LNCaP clone FGC (cell line): Measurements from ENCODE around the gene WEE2.

Source experiments
- DNase-seq: peaks from one replicate; pipeline ENCODE4 v3.0.0-alpha.2; 2011; ENCODE audit warnings: low read depth
- H3K4me3 ChIP-seq: 2 replicates; pipeline ENCODE4 v1.5.1; 2011; ENCODE audit warnings: mild to moderate bottlenecking, low read depth, low read length, control low read depth
- CTCF ChIP-seq: IDR thresholded peaks from 2 replicates; pipeline ENCODE4 v1.5.1; 2012; ENCODE audit warnings: mild to moderate bottlenecking; ENCODE audit not compliant: control insufficient read depth, insufficient read depth; ENCODE audit errors: extremely low read depth

The WEE2 gene

GRCh38 chr7:141699860-141700259, 8.3 kb upstream of the WEE2 start:
- TF ChIP-seq CTCF: no peak
- DNase-seq: no peak
- H3K4me3 ChIP-seq: no peak overlapping the region

- H3K4me3 ChIP-seq: no peak overlapping the region
- no peak for DNase-seq
- TF ChIP-seq CTCF: no peak
Measured at GRCh38 chr7:141700296-141700847, 7.8 kb upstream of the WEE2 start.

- no peak for TF ChIP-seq CTCF
- DNase-seq: no peak
- no peak overlapping the region for H3K4me3 ChIP-seq
Measured at GRCh38 chr7:141700848-141701371, 7.2 kb upstream of the WEE2 start.

- no peak for DNase-seq
- H3K4me3 ChIP-seq: peak overlapping the region; percentile 58
- TF ChIP-seq CTCF: no peak
Measured at GRCh38 chr7:141701489-141702046, 6.6 kb upstream of the WEE2 start.

- peak within 1 kb of the TSS; percentile 58 for H3K4me3 ChIP-seq
- no peak for TF ChIP-seq CTCF
- DNase-seq: no peak
Measured at GRCh38 chr7:141702047-141702567, 6.0 kb upstream of the WEE2 start, which contains the start of gene DENND11. Gene DENND11, minus strand, starts transcription at chr7:141702166. Its CDS starts 13 bp downstream, at chr7:141702153.

GRCh38 chr7:141702892-141703291, 5.3 kb upstream of the WEE2 start:
- H3K4me3 ChIP-seq: peak overlapping the region; percentile 56
- TF ChIP-seq CTCF: no peak
- DNase-seq: no peak
